ENCODE measurements around the gene RBM33. TPM values are rescaled to one million over a fixed set of nuclear protein-coding genes. Genes with fewer than 3 reads are reported as not detected.

Gene RBM33
- polyA plus RNA-seq, 1 donor (not counting 4 experiments of a cell fraction or from before 2014, with no cell fraction given) = 8.9 TPM

DNA sequence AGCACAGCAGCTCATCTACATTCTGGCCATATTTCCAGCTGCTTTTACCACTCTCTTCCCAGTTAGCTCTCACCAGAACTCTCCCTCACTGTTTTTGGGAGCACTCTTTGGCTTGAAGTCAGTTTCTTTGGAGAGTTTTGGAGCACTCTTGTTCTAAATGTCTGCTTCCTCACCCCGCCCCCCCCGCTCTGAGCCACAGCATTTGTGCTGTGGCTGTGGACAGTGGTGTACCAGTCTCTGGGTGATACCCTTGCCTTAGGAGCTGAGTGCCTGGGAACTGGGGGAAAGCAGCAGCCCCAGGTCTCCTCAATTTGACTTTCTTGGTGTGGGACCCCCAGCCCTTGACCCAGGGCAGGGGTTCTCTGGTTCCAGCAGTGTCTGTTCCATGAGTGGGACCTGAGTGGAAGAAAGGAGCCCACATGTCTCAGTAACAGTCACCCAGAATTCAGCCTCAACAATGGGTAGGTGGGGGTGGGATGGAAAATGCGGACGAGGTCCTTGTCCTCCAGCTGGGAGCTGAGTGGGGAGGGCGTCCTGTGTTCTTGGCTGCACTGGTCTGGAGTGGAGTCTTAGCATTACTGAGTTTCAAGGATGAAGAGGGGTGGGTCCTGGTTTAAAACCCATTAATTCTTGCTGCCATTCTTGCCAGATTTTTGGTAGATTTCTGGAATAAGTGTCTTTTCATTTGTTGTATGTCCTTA is 18.0 kb downstream of the RBM33 start:
- Histone ChIP-seq H3K9me1 (ENCODE audit: control insufficient read depth, extremely low read depth, insufficient read depth, low read length) (no peaks in the 10 kb centered on the region), H3K36me3 (ENCODE audit: control insufficient read depth in 2 of 2, extremely low read depth in 1 of 2, insufficient read depth in 2 of 2, low read length in 2 of 2) (peaks cover 1 to 3% of the 10 kb centered on the region in 2 experiments), H3K4me2 (ENCODE audit: control insufficient read depth, extremely low read depth, insufficient read depth, low read depth, low read length) (no peak overlapping the region), H3K27ac (ENCODE audit: control insufficient read depth, insufficient read depth, low read length) (no peak overlapping the region), H3K9me3 (ENCODE audit: control insufficient read depth, low read depth, low read length) (no peaks in the 10 kb centered on the region), H3K4me1 (ENCODE audit: control insufficient read depth, extremely low read depth, insufficient read depth, low read length) (peaks cover 15% of the 10 kb centered on the region), H2AFZ (ENCODE audit: control insufficient read depth, low read length) (no peak overlapping the region), H4K20me1 (ENCODE audit: control insufficient read depth, extremely low read depth, insufficient read depth, low read length) (peaks cover 9% of the 10 kb centered on the region), H3K27me3 (ENCODE audit: control insufficient read depth, extremely low read depth, insufficient read depth, low read length) (no peaks in the 10 kb centered on the region), H3K79me2 (ENCODE audit: control insufficient read depth, insufficient read depth, low read length) (peaks cover 86% of the 10 kb centered on the region), H3K9ac (ENCODE audit: control insufficient read depth, extremely low read depth, insufficient read depth, low read length) (no peak overlapping the region), H3K4me3 (ENCODE audit: control insufficient read depth in 2 of 3, extremely low read depth in 1 of 3, insufficient read depth in 2 of 3, low read depth in 1 of 3, low read length in 3 of 3) (no peak overlapping the region)
- DNase-seq (ENCODE audit: low read depth, low spot score) = no peak
- TF ChIP-seq EZH2 (IDR thresholded peaks at IDR 0.05; ENCODE audit: low read length) = no peak
- TF ChIP-seq, protein P1, sequence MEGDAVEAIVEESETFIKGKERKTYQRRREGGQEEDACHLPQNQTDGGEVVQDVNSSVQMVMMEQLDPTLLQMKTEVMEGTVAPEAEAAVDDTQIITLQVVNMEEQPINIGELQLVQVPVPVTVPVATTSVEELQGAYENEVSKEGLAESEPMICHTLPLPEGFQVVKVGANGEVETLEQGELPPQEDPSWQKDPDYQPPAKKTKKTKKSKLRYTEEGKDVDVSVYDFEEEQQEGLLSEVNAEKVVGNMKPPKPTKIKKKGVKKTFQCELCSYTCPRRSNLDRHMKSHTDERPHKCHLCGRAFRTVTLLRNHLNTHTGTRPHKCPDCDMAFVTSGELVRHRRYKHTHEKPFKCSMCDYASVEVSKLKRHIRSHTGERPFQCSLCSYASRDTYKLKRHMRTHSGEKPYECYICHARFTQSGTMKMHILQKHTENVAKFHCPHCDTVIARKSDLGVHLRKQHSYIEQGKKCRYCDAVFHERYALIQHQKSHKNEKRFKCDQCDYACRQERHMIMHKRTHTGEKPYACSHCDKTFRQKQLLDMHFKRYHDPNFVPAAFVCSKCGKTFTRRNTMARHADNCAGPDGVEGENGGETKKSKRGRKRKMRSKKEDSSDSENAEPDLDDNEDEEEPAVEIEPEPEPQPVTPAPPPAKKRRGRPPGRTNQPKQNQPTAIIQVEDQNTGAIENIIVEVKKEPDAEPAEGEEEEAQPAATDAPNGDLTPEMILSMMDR (optimal IDR thresholded peaks at IDR 0.05 in 1 of 3, IDR thresholded peaks at IDR 0.05 in 1 of 3, conservative IDR thresholded peaks at IDR 0.05 in 1 of 3; ENCODE audit: extremely low read depth in 1 of 3, insufficient read depth in 2 of 3, low read length in 3 of 3) = no peak
- FAIRE-seq = no peak
- dilution Hi-C loops (cut with MboI; ENCODE audit: extremely low pct_ligation_motif_present, low sequenced_read_pairs) = no loop called here

- no peak overlapping the region for H2AFZ ChIP-seq (ENCODE audit: control insufficient read depth, low read length)
- peaks cover 1 to 3% of the 10 kb centered on the region in 2 experiments for H3K36me3 ChIP-seq (ENCODE audit: control insufficient read depth in 2 of 2, extremely low read depth in 1 of 2, insufficient read depth in 2 of 2, low read length in 2 of 2)
- H3K4me3 ChIP-seq (ENCODE audit: control insufficient read depth in 2 of 3, extremely low read depth in 1 of 3, insufficient read depth in 2 of 3, low read depth in 1 of 3, low read length in 3 of 3) = no peak overlapping the region
- no peaks in the 10 kb centered on the region for H3K9me3 ChIP-seq (ENCODE audit: control insufficient read depth, low read depth, low read length)
- DNase-seq (ENCODE audit: low read depth, low spot score) (no peak), FAIRE-seq (no peak)
- H4K20me1 ChIP-seq (ENCODE audit: control insufficient read depth, extremely low read depth, insufficient read depth, low read length) = peaks cover 9% of the 10 kb centered on the region
- no peak for TF ChIP-seq EZH2 (IDR thresholded peaks at IDR 0.05; ENCODE audit: low read length)
- TF ChIP-seq, protein P1 (optimal IDR thresholded peaks at IDR 0.05 in 1 of 3, IDR thresholded peaks at IDR 0.05 in 1 of 3, conservative IDR thresholded peaks at IDR 0.05 in 1 of 3; ENCODE audit: extremely low read depth in 1 of 3, insufficient read depth in 2 of 3, low read length in 3 of 3) = no peak
- no peaks in the 10 kb centered on the region for H3K9me1 ChIP-seq (ENCODE audit: control insufficient read depth, extremely low read depth, insufficient read depth, low read length)
- no peaks in the 10 kb centered on the region for H3K27me3 ChIP-seq (ENCODE audit: control insufficient read depth, extremely low read depth, insufficient read depth, low read length)
- H3K79me2 ChIP-seq (ENCODE audit: control insufficient read depth, insufficient read depth, low read length) = peaks cover 86% of the 10 kb centered on the region
- H3K4me1 ChIP-seq (ENCODE audit: control insufficient read depth, extremely low read depth, insufficient read depth, low read length) = peaks cover 15% of the 10 kb centered on the region
- no peak overlapping the region for H3K4me2 ChIP-seq (ENCODE audit: control insufficient read depth, extremely low read depth, insufficient read depth, low read depth, low read length)
- no peak overlapping the region for H3K9ac ChIP-seq (ENCODE audit: control insufficient read depth, extremely low read depth, insufficient read depth, low read length)
- H3K27ac ChIP-seq (ENCODE audit: control insufficient read depth, insufficient read depth, low read length) = no peak overlapping the region
- dilution Hi-C loops (cut with MboI; ENCODE audit: extremely low pct_ligation_motif_present, low sequenced_read_pairs) = no loop called here
Measured at GRCh38 chr7:155663937-155664336, 19.5 kb downstream of the RBM33 start.
